Stomach (tissue), 9 donors: ENCODE measurements around the gene TOR4A. TPM values are rescaled to one million over a fixed set of nuclear protein-coding genes. Genes with fewer than 3 reads are reported as not detected.
A peak's percentile ranks its signal among the peaks of the same experiment; 100 is the strongest.

Experiments
- DNase-seq, 2 donors: peaks; one replicate each; pipeline versions ENCODE4 v3.0.0 to v3.0.0-alpha.2; 2013 to 2019
- H3K27ac ChIP-seq, 5 donors: fragments of 200-600 bp in 4 of 5; sonication (generic) in 4 of 5; one replicate each; pipeline ENCODE4 v1.5.1; 2013 to 2019; ENCODE audit warnings: mild to moderate bottlenecking in 1 of 5, moderate library complexity in 1 of 5
- H3K27me3 ChIP-seq, 3 donors: fragments of 200-600 bp; sonication (generic); one replicate each; pipeline ENCODE4 v1.5.1; 2017 to 2019; ENCODE audit warnings: mixed run types in 1 of 3
- H3K36me3 ChIP-seq, 4 donors: fragments of 200-600 bp; sonication (generic); 1 replicate in 3 of 4; 2 replicates in 1 of 4; pipeline ENCODE4 v1.5.1; 2016 to 2019
- H3K4me1 ChIP-seq, 4 donors: fragments of 200-600 bp; sonication (generic); one replicate each; pipeline ENCODE4 v1.5.1; 2016 to 2019
- H3K4me3 ChIP-seq, 4 donors: fragments of 200-600 bp; sonication (generic) in 3 of 4; one replicate each; pipeline ENCODE4 v1.5.1; 2016 to 2019; ENCODE audit warnings: mild to moderate bottlenecking in 1 of 4
- H3K9me3 ChIP-seq, 4 donors: fragments of 200-600 bp; sonication (generic); one replicate each; pipeline ENCODE4 v1.5.1; 2016 to 2019
- EP300 ChIP-seq: sonication (generic); formaldehyde crosslinking; IDR thresholded peaks from one replicate; pipeline ENCODE4 v1.6.1; 2017; ENCODE audit warnings: antibody characterized with exemption
- POLR2A ChIP-seq, 4 donors: fragments of 450-650 bp; IDR thresholded peaks; one replicate each; pipeline ENCODE4 v1.6.1; 2016; ENCODE audit warnings: antibody characterized with exemption in 4 of 4, control low read depth in 2 of 4, mild to moderate bottlenecking in 1 of 4, moderate library complexity in 1 of 4
- POLR2AphosphoS5 ChIP-seq, 3 donors: sonication (generic); formaldehyde crosslinking; IDR thresholded peaks; one replicate each; pipeline ENCODE4 v1.6.1; 2016; ENCODE audit warnings: antibody characterized with exemption in 3 of 3
- WGBS, 5 donors: extraction: QIAGEN DNeasy Blood & Tissue Kit in 3 of 5; methylation state at CpG; one replicate each; pipeline versions ENCODE4 v1.1.5 to v1.1.7; 2013 to 2018; 5-methylcytosine and 5-hydroxymethylcytosine counted together
- intact Hi-C: fragments of 100-400 bp; cut with DNase I; formaldehyde crosslinking; loops from one replicate; pipeline ENCODE4 v1.15.1; 2023; ENCODE audit warnings: low total_unique reads
- polyA plus RNA-seq, 3 donors: library from polyadenylated mRNA; stranded (reverse); fragments of 200-250 nt; gene quantifications; one replicate each; pipeline ENCODE4 v1.2.3, GENCODE V29; 2013
- total RNA-seq, 5 donors: library from RNA; depleted of rRNA; stranded (reverse); fragments of >200 nt; gene quantifications; one replicate each; pipeline versions ENCODE4 v1.1.0 to v1.2.3, GENCODE V29; 2014 to 2016
- TF ChIP-seq, protein P1 (sequence below), 7 experiments: fragments of 450-650 bp in 4 of 7; fragments of 200-600 bp in 3 of 7; sonication (generic) in 3 of 7; IDR thresholded peaks; one replicate each; pipeline ENCODE4 v1.5.1; 2016 to 2019; ENCODE audit warnings: antibody characterized with exemption in 7 of 7, control low read depth in 2 of 7, mild to moderate bottlenecking in 1 of 7
- donor health status: healthy with polysubstance abuse.
- donor health status: Bipolar disorder and iron deficiency.
- donor health status: healthy.

The TOR4A gene
- total and polyA plus RNA-seq, 8 donors: 5.9 to 180 (median 10.2) TPM

DNA sequence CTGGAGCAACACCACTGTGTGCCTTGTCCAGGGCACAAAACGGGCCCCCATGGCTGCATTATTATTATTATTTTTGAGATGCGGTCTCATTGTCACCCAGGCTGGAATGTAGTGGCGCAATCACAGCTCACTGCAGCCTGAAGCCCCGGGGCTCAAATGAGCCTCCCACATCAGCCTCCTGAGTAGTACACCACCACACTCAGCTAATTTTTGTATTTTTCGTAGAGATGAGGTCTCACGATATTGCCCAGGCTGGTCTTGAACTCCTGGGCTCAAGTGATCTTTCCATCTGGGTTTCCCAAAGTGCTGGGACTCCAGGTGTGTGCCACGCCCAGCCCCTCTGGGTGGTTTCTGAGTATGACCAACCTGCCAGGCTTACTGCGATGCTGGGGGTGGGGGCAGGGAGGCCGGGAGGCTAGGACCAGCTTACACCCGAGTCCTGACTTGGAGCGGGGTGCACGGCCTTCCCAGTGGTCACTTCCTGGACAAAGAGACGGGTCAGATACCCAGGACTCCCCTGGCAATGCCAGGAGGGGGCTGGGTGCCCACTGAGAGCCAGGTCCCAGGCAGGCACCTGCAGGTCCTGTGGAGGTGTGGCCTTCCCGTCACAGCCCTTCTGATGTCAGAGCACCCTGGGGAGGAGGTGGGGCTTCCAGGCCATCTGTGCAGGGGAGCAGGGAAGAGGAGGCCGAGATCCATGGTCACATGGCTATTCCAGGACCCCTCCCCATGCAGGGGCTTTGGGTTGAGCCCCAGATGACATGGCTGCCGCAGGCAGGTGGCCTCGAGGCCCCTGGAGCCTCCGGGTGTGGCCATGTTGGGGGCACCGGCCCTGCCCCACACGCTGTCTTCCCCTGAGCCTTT is 32.9 kb downstream of the TOR4A start:
- intact Hi-C loops: no loop called here
- DNase-seq: peak in 1 of 2 donors; percentile 79
- no peak overlapping the region for H3K4me3 ChIP-seq
- H3K4me1 ChIP-seq: peaks cover 47 to 70% (median 53%) of the 10 kb centered on the region in 4 donors
- WGBS, 5 donors: 62 to 75% (median 68%) methylated on average over 19 to 20 of the region's 20 CpGs
- H3K27me3 ChIP-seq: peaks cover 0 to 36% (median 28%) of the 10 kb centered on the region in 3 donors
- no peaks in the 10 kb centered on the region for H3K36me3 ChIP-seq
- H3K9me3 ChIP-seq: no peaks in the 10 kb centered on the region
- H3K27ac ChIP-seq: peak overlapping the region; percentile 74 to 86 (median 83)
- TF ChIP-seq, protein P1, sequence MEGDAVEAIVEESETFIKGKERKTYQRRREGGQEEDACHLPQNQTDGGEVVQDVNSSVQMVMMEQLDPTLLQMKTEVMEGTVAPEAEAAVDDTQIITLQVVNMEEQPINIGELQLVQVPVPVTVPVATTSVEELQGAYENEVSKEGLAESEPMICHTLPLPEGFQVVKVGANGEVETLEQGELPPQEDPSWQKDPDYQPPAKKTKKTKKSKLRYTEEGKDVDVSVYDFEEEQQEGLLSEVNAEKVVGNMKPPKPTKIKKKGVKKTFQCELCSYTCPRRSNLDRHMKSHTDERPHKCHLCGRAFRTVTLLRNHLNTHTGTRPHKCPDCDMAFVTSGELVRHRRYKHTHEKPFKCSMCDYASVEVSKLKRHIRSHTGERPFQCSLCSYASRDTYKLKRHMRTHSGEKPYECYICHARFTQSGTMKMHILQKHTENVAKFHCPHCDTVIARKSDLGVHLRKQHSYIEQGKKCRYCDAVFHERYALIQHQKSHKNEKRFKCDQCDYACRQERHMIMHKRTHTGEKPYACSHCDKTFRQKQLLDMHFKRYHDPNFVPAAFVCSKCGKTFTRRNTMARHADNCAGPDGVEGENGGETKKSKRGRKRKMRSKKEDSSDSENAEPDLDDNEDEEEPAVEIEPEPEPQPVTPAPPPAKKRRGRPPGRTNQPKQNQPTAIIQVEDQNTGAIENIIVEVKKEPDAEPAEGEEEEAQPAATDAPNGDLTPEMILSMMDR (IDR thresholded peaks at IDR 0.05): no peak
- TF ChIP-seq POLR2AphosphoS5 (IDR thresholded peaks at IDR 0.05) (no peak), POLR2A (IDR thresholded peaks at IDR 0.05) (no peak), EP300 (no peak)

DNA sequence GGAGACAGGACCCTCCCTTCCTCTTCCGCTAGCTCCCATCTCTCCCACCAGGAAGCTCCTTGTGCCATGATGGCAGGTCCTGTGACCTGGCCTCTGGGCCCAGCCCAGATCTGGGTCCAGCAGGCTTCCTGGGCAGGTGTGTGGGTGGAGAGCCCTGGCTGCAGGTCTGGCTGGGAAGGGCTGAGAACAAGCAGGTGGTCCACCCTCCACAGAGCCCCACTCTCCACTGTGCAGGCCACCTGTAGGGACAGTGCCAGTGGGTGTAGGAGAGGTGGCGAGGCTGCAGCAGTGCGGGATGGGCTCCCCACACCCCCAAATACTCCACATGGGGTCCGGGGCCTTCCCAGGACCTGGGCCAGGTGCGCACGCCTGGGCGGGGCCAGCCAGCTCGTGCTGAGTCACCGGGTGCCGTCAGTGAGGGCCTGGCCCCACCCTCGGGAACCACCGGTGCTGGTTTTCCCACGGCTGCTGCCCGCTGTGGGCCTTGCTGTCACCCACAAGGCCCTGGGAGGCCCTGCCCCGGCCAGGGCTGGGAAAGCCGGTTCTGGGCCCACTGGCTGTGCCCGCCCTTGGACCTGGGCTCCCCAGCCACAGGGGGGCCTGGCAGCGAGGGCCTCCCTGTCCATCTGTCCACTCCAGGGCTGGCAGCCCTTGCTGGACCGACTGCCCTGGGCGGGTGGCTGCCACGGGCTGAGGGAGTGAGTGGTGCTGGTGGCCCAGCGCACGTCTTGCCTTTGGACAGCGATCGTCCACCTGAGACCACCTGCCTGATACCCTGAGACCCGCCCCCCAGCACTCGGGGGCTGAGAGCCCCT is 33.9 kb downstream of the TOR4A start:
- Histone ChIP-seq H3K27ac (peak overlapping the region; percentile 77 to 86 (median 84)), H3K4me3 (no peak overlapping the region), H3K9me3 (no peaks in the 10 kb centered on the region), H3K27me3 (peaks cover 0 to 36% (median 27%) of the 10 kb centered on the region in 3 donors), H3K36me3 (no peaks in the 10 kb centered on the region), H3K4me1 (peaks cover 47 to 70% (median 53%) of the 10 kb centered on the region in 4 donors)
- peak in 2 of 3 donors; percentile 46 to 52 for TF ChIP-seq POLR2AphosphoS5 (IDR thresholded peaks at IDR 0.05)
- no peak for TF ChIP-seq EP300
- TF ChIP-seq, protein P1 (IDR thresholded peaks at IDR 0.05): no peak
- WGBS, 5 donors: 20 to 79% (median 45%) methylated on average over 1 to 27 of the region's 27 CpGs
- intact Hi-C loops: no loop called here
- peak; percentile 90 to 95 for DNase-seq

DNA sequence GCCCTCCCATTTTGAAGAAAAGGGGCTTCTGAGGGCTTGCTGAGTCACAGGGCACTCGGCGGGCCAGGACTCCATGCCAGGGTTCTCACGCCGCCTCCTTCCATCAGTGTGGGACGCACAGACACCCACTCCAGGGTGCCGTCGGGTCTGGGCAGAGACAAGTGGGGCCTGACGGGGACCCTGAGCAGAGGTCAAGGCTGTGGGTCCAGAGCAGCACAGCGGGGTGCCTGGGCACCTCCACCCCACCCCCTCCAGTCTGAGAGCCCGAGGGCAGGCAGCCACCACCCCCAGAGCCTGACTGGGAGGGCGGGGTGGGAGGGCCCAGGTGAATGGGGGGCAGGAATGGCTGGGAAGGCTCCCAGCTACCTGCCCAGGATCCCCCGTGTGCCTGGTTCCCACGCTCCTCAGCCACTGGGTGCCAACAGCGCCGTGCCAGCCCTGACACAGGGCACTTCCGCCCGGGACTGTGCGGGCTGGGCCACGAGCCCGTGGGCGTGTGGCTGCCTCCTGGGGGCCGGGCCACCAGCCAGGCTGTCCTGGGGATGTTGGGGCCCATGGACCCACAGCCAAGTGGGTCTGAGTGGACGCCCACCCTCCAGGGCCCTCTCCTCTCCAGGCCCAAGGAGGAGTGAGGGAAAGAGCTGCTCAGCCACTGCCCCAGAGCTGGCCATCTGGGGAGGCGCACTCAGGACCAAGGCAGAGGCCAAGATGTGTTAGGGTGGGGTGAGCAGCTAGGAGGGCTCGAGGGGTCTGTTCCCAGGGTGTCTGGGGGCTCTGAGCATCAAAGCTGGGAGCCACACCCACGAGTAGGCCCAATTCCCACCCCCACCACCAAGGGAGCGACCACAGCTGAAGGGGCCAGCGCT is 34.7 kb downstream of the TOR4A start:
- no peaks in the 10 kb centered on the region for H3K9me3 ChIP-seq
- peak in 1 of 2 donors; percentile 39 for DNase-seq
- TF ChIP-seq, protein P1 (IDR thresholded peaks at IDR 0.05): no peak
- TF ChIP-seq POLR2AphosphoS5 (IDR thresholded peaks at IDR 0.05) (no peak), POLR2A (IDR thresholded peaks at IDR 0.05) (no peak), EP300 (no peak)
- WGBS, 5 donors: 48 to 64% (median 50%) methylated on average over 6 to 28 of the region's 28 CpGs
- intact Hi-C loops: no loop called here
- H3K27me3 ChIP-seq: peaks cover 0 to 36% (median 23%) of the 10 kb centered on the region in 3 donors
- H3K4me1 ChIP-seq: peaks cover 42 to 68% (median 50%) of the 10 kb centered on the region in 4 donors
- H3K27ac ChIP-seq: peak overlapping the region; percentile 77 to 86 (median 84)
- H3K36me3 ChIP-seq: no peaks in the 10 kb centered on the region
- H3K4me3 ChIP-seq: no peak overlapping the region
